Forelimb muscle (tissue), 1 donor: Measurements from ENCODE around the gene IFNE. TPM values are rescaled to one million over a fixed set of nuclear protein-coding genes. Genes with fewer than 3 reads are reported as not detected.
"Not testable (repeated sequence)": the region's sequence is repeated elsewhere in the genome, so short reads cannot be mapped to it uniquely, and the experiment has no call there.

Experiments used
- DNase-seq: peaks from one replicate; pipeline ENCODE4 v3.0.0-alpha.2; 2013; ENCODE audit warnings: low read depth
- polyA plus RNA-seq: library from polyadenylated mRNA; unstranded; fragments of 120-200 nt; gene quantifications from one replicate; pipeline ENCODE4 v1.2.1, GENCODE V29; 2013; ENCODE audit not compliant: insufficient read length

Gene IFNE
- polyA plus RNA-seq, 1 donor, result not detected

DNA sequence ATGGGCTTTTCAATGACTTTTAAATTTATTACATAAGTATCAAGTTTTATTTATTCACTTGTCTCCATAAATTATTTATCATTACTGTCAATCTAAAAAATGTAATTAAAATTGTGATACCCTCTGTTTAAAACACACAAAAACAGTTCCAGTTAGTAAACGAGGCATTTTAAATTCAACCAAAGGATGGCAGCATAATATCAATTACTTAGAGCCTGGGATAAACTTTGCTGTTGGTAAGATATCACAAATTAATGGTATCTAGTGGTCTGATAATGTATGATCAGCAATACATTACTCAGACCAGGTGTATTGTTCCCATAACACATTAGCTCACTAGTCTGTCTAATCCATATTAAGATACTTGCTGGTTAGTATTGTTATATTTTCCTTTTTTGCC lies 9.6 kb upstream of the IFNE start:
- DNase-seq, result no peak

DNA sequence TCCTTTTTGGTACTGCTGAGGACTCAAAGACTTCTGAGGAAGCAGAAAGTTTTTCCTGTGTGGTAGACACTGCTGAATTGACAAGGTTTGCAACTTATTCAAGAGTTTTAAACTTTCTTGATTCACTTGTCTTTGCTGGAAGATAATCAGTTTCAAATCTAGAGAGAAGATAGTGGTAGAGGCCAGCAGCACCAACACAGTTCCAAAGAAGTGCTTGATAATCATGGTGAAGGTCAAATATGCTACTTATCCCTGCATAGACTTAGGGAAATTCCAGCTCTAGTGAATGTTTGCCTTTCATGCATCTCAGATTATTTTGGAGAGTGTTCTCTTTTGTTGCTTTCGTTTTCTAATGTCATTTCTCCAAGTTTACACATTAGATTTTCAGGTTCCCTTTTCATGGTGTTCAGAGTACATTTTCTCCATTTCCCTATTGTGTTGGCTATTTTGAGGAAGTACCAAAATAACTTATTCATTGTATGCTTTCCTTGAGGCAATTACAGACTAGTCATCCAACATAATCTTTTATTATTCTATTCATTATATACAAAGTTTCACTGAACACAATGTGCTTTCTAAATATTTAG lies 550 bp downstream of the IFNE start:
- no peak for DNase-seq

DNA sequence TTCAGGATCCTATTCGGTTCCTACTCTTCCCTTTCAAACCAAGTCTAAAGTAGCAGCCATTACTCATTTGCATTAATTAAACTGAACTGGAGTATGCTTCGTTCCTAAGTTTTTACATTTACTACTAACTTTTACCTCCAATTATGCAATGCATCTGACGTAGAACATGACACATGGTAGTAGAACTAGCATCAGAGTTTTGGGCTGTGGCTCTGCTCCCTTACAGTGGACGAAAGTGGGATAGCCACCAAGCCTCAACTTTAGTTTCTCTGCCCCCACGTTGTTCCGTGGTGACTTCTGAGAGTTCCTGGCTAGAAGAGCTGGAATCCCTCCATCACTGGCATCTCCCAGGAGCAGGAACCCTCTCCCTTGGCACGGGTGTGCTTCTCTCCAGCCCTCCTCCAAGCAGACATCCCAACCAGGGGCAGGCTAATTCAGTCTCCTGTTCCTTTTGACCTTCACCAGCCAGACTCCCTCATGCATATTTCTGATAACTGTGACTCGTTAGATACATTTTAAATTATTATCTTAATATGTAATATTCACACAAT lies 2.9 kb downstream of the IFNE start:
- DNase-seq, result no peak

DNA sequence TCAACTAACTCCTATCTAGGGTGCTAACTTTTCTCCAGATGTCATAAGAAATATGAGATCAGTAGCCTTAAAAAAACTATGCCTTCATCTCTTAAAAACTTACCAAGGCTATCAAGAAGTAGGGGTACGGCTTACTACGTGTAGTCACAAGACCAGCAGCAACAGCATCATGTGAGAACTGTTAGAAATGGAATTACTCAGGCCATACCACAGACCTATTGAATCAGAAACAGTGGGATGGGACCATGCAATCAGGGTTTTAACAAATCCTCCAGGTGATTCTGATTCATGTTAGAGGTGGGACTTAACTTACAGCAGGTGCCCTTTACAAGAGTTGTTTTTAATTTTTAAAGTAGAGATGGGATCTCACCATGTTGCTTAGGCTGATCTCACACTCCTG lies 4.6 kb downstream of the IFNE start:
- DNase-seq, result no peak

DNA sequence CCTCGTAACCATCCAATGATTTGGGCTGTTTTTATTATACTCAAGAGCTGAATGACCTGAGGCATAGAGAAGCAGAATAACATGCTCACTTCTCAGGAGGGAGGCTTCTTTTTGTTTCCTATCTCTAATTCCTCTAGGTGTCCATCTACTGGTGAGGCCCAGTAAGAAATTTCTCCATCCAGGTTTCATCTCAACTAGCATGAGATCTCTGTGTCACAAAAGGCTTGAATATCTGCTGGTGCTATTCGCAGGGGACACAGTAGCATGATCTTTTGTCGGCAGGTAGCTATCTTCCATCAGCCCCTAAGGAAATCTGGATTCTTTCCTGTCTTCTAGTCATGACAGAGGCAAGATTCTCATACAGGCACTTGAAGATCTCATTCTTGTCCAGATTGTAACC lies 8.9 kb downstream of the IFNE start:
- no peak for DNase-seq

DNA sequence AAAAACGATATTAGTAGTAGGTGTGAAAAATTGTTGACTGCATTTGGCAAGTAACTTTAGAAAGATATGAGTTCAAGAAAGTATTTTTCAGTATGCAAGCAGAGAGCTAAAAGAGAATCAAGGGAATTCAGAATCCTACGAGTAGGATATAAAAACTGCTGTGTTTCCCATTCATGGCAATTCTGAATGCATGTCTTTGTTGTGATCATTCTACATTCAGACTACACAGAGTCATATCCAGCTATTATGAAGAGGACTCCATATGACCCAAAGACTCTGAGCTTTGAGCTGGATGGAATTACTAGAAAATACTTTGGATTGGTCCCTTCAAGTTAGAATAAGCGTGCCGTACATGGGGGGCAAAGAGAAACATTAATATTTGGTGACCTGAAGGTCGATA lies 12.0 kb downstream of the IFNE start:
- DNase-seq, result no peak

DNA sequence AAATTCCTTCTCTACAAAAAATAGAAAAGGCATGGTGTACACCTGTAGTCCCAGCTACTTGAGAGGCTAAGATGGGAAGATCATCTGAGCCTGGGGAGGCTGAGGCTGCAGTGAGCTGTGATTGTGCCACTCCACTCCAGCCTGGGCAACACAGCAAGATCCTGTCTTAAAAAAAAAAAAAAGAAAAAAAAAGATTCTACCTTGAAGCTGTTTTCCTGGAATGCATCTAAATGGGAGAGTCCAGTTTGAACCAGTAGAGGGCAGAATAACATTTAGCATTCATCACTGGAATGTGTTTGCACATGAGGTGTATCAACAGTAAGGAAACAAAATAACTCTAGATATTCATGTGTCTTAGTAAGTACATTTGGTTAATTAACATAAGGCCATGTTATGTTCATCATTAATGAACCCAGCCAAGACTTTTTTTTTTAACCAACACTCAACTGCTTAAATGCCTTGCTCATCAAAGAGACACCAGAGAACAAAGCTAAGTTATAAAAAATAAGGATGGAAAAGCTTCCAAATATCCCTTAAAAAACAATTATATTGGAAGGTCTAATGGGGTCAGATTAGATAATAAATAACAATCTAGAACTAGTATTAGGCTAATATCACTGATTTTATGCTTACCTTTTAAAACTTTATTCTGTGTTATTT lies 16.1 kb downstream of the IFNE start:
- no peak for DNase-seq

DNA sequence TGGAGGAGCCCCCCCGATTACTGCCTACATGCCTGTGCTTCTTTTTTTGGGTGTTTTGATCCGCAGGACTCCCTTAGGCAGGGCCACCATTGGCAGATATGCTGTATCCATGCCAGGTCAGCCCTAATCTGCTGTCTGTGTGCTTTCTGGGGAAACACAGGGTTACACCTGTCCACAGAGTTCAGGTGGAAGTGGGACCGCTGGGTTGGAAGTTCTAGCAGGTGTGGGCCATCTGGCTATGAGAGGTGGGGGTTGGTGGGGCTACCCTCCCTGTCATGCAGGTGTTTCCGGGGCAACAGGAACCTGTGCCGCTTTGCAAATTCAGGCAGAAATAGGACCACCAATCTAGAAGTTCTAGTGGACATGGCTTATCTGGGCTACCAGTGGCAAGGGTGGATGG lies 17.0 kb downstream of the IFNE start:
- DNase-seq, result no peak

DNA sequence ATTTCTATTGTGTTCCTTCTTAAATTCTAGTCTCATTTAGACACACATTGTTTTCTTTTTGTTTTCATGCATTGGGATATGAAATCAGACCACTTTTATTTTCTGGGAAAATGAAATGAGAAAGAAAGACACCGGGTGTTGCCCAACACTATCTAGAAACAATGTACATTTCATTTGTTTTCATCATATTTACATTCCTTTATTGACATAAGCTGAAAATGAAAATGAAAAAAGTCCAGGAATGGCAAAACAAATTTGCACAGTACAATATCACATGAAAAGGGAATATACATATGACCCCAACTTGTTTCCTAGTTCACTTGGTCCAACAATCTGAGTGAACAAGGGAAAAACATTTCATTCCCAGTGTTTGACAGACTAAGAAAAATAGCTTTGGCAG lies 20.7 kb downstream of the IFNE start:
- DNase-seq, result no peak

DNA sequence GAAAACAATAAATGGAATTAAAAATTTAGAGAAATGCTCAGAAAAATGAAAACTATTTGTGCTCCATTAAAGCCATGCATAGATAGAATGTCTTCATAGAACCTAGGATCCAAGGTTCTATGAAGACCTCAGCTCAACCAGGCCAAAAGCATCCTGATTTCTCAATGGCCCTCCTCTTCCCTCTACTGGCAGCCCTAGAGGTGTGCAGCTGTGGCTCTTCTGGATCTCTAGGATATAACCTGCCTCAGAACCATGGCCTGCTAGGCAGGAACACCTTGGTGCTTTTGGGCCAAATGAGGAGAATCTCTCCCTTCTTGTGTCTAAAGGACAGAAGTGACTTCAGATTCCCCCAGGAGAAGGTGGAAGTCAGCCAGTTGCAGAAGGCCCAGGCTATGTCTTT lies 26.8 kb downstream of the IFNE start:
- DNase-seq, result no peak

DNA sequence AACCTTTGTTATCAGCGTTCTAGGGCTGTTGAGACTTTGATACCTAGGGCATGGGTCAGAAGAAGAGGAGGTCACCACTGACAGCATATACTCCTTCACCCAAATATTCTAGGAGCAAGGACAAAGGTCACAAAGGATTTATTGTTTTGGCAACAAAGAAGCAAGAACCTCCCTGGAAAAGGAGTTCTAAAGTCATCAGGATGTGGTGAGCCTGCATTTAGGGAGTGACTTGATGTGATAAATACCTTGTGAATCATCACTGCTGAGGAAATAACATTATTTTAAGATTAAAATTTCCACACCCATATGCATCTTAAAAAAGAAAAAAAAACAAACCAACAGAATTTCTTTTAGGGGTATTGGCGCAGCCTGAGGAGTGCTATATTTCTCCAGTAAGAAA lies 28.0 kb downstream of the IFNE start:
- DNase-seq, result no peak

DNA sequence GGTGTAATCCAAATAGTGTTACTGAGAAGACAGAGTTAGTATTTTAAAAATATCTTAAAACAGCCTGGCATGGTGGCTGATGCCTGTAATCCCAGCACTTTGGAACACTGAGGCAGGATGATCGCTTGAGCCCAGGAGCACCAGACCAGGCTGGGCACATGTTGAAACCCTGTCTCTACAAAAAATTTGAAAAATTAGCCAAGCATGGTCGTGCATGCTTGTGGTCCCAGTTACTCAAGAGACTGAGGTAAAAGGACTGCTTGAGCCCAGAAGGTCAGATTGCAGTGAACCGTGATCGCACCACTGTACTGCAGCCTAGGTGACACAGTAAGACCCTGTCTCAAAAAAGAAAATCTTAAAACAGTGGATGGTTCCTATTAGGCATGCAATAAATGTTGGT lies 29.4 kb downstream of the IFNE start:
- no peak for DNase-seq

DNA sequence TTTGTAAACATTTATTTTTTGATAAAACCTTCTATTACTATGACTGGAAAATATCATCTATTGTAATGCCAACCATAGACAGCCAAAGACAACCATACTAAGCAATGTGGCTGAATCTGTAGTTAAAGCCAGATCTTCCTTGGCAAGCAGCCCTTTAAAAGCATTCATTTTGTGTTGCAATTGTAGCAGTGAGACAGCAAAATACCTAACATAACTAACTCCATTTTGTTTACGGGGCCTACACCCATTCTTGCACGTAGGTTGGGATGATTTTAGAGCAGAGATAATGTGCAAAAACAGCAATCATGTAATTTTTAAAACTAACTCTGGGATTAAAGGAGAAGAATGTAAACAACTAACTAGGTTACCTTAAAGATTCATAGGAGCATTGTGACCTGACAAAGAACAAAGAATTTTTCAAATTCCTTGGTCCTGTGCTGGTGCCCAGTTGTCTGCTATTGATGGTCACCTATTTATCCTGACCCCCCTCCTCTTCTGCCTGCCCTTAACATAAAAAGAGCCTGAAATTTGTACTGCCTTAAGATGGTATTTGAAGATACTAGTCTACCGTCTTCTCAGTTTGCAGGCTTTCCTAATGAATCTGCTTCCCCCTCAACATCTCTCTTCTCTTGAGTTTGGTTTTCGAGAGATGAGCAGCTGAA lies 31.2 kb downstream of the IFNE start:
- no peak for DNase-seq

DNA sequence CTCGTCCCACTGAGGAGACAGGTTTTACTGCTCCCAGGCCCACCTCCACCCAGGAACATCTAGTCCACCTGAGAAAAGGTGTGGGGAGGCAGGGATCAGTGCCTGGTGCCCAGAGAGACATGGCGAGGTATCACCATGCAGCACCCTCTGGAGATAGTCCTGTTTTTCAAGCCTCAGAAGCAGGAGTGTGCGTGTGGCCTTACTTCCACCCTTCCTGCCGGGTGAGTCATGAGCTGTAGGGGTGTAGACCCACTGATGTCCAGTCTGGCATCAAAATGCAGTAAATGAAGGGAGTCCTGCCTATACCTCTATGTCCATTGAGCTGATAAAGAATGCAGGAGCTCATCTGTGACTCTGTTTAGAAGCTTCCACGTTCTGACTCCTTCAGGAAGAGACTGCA lies 32.8 kb downstream of the IFNE start:
- not testable (repeated sequence) for DNase-seq

DNA sequence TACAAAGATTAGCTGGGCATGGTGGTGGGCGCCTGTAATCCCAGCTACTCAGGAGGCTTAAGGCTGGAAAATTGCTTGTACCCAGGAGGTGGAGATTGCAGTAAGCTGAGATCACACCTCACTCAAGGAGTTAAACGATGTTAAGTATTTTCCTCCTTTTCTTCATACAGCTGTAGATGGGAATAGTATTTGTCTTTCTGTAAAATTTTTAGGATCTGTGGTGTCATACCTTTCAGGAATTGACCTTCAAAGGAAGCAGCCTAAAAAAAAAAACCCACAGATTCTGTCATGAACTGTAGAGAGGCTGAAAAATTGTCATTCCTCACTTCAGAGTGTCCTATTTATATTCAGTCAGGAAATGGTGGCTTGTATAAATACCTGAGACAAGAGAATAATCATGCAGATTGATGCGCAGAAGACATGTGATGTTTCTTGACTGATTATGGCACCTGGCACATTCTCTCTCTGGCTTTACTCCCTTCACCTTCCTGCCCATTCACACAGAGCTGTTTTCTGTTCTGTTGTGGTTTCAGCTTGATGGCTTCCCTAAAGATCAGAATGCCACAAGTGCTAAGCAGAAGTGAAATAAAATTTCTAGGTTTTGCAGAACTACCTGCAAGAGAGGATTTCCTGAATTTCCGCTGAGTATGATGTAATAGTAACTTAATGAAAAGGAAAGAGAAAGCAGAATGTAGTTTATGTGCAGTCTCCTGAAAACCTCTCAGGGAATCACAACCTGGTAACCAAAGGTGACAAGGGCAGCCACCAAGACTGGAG lies 38.1 kb downstream of the IFNE start:
- DNase-seq, result no peak

DNA sequence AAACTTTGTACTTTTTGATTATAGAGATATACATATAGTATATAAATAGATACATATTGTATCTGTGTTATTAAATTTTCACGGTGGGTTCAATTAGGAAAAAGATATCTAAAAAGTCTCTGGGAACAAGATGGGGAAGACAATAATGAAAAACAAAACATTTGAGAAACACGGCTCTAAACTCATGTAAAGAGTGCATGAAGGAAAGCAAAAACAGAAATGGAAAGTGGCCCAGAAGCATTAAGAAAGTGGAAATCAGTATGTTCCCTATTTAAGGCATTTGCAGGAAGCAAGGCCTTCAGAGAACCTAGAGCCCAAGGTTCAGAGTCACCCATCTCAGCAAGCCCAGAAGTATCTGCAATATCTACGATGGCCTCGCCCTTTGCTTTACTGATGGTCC lies 42.0 kb downstream of the IFNE start, which contains the start of gene IFNA1:
Gene IFNA1, plus strand, starts transcription at position 301 of the 400 bp plus-strand sequence. Its CDS starts 69 bp downstream, at position 370.
- DNase-seq, result no peak

DNA sequence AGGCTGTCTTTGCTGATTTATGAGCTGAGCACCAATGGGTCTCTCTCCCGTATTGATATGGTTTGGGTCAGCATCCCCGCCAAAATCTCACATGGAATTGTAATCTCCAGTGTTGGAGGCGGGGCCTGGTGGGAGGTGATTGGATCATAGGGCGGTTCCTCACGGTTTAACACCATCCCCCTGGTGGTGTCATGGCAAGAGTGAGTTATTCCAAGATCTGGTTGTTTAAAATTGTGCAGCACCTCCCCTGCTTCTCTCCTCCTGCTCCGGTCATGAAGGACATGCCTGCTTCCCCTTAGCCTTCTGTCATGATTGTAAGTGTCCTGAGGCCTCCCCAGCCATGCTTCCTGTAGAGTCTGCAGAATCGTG lies 47.1 kb downstream of the IFNE start:
- not testable (repeated sequence) for DNase-seq

DNA sequence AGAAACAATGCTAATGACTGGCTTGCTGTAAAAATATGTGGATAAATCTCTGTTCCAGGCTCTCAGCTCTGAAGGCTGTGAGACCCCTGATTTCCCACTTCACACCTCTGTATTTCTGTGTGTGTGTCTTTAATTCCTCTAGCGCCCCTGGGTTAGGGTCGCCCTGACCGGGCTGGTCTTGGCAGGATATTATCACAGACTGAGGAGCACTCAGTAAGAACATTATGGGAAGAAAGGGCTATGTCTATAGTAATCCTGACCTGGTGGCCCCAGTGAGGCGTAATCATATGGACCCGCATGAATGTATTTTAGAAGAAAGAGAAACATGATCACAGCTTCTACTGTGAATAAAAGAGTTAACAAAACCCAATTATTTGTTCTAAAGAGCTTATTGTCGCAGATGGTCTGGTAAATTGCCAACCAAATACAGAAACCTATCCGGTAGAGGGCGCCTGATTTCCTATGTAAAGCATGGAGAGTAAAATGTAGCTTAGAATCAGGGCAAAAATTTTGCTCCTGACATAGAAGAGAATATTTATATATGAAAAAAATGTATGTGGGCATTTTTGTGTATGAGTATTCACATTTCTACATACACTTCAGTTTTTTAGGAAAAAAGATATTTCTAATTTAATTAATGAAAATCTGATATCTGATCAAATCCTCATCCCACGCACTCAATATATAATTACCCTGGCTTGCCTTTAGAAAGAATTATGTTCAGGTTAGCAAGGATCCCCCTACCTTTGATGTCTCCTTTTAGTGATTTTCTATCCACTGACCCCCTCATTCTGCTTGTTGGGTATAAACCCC lies 47.7 kb downstream of the IFNE start:
- DNase-seq, result no peak

DNA sequence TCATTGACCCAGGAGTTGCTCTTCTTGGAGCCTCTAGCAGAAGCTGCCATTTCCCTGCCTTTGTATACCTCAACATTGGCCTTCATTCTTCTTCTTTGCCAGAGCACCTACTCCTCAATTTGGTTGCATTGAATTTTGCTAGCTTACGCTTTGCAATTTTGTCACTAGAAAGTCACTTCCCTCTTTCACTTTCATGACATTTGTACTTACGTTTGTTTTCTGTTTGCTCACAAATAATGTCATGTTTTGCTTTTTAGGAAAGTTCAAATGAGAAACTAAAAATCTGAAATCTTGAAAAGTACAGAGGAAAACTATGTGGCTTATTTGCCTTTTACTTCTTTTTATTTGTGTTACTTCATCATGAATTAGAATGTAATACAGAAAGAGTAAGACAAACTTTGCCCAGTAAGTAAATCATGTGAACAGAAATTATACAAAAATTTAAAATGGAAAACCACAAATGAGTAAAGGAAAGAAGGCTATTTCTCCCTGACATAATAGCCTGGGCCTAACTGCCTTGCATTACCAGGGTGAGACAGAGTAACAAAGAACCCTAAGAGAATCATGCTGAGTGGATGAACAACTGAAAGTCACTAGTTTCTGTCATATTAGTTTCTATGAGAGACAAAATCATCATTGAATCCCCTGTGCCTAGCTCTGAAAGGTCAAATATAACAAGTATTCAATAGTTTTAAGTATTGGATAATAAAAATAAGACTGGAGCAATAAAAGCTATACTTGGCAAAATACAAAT lies 49.3 kb downstream of the IFNE start:
- DNase-seq, result no peak
